ENCODE results near the gene MRPL16.
A peak's percentile ranks its signal among the peaks of the same experiment; 100 is the strongest.
"Not testable (repeated sequence)": the region's sequence is repeated elsewhere in the genome, so short reads cannot be mapped to it uniquely, and the experiment has no call there.

Gene MRPL16

GRCh38 chr11:59810189-59810910 is at the start of gene MRPL16:
MRPL16 (minus strand) TSS chr11:59810778; CDS start chr11:59810658, 120 bp downstream.
- peak; percentile 88 for DNase-seq

- no peak for DNase-seq
Measured at GRCh38 chr11:59859673-59860072, 49.1 kb upstream of the MRPL16 start.

- no peak for DNase-seq
Measured at GRCh38 chr11:59857439-59858434, 47.2 kb upstream of the MRPL16 start.

- no peak for DNase-seq
Measured at GRCh38 chr11:59854871-59855270, 44.3 kb upstream of the MRPL16 start.

- not testable (repeated sequence) for DNase-seq
Measured at GRCh38 chr11:59851416-59851815, 40.8 kb upstream of the MRPL16 start.

DNA sequence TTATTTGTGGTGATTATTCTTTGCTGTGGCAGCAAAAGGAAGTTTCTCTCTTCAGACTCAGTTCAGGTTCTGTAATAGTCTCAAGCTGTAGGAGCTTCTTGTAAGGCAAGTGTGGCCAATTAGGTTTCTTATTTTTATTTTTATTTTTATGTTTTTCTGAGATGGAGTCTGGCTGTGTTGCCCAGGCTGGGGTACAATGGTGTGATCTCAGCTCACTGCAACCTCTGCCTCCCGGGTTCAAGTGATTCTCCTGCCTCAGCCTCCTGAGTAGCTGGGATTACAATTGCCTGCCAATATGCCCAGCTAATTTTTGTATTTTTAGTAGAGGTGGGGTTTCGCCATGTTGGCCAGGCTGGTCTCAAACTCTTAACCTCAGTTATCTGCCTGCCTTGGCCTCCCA is 39.0 kb upstream of the MRPL16 start:
- DNase-seq = not testable (repeated sequence)

DNA sequence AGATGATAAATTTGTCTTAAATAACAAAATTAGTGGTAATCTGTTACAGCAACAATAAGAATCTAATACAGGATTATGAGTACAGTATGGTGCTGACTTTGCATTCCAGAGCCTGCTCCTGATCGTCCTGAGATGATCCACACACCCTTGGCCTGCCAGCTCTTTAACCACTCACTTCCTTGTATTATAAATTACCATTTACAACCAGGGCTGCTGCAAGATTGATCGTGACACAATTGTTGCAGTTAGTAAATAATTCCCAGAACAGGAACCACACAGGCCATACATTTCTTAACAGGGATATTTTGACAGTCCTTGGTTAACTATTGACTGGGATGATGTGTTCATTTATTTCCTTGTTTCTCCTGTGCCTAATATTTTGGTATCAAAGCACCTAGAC is 38.6 kb upstream of the MRPL16 start:
- DNase-seq = no peak

DNA sequence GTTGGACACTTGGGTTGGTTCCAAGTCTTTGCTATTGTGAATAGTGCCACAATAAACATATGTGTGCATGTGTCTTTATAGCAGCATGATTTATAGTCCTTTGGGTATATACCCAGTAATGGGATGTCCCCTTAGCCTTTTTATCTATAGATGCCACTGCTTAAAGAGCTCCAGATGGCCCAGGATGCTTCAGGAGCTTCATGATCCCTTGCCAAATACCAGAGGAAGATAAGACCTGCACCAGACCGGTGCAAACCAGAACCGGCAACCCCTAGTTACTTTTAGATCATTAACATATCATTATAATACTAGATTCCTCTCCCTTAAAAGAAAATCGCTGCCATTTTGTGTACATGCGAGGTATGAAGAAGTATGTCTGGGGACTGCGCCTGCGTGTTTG is 37.9 kb upstream of the MRPL16 start:
- DNase-seq = not testable (repeated sequence)

- DNase-seq = no peak
Measured at GRCh38 chr11:59847626-59848025, 37.0 kb upstream of the MRPL16 start.

- DNase-seq = no peak
Measured at GRCh38 chr11:59846556-59846955, 36.0 kb upstream of the MRPL16 start.

GRCh38 chr11:59845399-59845798 is 34.8 kb upstream of the MRPL16 start, which contains the start of gene CBLIF:
CBLIF (minus strand) TSS chr11:59845499; CDS start chr11:59845453, 46 bp downstream.
- no peak for DNase-seq

DNA sequence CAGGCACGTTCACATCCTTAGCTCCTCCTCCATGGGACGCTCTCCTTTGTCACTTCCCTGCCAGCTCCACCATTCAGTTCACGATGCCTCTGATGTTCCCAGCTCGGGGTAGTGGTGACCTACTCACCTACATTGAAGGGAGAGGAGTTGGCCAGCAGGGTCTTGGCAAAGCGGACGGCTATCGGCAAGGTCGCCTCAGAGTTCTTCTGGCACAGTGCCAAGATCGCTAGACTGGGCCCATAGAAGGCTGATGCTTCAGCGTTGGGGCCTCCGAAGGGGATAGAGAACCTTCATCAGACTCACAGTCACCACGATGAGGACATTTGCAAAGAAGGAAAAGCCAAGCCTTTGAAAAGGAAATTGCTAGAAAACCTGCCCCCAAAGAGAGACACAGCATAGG is 31.7 kb upstream of the MRPL16 start:
- no peak for DNase-seq

- no peak for DNase-seq
Measured at GRCh38 chr11:59841514-59841913, 30.9 kb upstream of the MRPL16 start.

DNA sequence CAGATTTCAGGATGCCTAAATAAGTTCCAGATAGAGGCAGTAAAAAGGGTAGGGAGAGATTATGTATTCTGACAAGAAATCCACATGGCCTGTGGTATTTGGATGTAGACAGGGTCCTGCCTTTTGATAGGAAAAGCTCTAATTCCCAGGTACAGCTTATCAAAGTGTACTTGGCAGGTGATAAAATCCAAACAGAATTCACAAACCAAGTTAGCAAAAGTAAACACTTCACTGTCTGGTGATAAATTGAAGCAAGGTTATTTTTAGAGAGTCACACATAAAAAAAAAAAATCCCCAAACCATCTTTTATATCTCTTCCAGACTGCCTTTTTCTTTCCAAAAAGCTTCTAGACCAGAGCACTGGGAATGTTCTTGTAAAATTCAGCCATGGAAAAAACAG is 29.0 kb upstream of the MRPL16 start:
- no peak for DNase-seq

DNA sequence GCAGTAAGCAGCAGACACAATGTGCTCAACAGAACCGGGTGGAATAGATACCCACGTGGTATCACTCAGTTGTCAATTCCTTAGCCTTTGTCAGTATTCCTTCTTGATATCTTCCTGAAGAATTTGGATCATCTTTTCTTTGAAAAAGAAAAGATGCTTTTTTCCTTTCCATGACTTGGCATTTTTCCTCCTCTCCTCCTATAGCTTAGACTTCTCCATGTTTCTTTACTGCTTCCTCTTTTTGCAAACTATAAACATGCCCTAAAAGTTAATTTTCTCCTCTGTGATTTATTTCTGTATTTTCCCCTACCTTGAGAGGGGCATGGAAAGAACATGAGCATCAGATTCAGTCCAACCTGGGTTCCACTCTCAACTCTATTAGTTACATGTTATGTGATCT is 23.0 kb upstream of the MRPL16 start:
- DNase-seq = no peak

DNA sequence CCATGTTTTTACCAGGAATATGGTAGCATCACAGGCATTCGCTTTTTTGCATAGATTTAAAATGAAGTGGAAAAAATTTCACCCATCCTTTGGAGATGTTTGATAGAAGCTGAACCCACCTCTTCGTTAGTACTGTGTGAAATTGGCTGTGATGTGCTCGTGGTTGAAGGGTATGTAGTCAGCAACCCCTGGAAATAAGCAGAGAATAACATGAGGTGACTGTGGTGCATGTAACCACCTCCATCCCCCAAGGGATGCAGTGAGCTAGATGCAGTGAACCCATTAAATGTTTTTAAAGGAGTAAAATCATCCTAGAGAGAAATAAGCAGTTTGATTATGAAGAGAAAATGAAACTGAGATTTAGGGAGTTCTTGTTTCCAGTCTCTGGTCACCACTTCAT is 18.8 kb upstream of the MRPL16 start:
- no peak for DNase-seq

DNA sequence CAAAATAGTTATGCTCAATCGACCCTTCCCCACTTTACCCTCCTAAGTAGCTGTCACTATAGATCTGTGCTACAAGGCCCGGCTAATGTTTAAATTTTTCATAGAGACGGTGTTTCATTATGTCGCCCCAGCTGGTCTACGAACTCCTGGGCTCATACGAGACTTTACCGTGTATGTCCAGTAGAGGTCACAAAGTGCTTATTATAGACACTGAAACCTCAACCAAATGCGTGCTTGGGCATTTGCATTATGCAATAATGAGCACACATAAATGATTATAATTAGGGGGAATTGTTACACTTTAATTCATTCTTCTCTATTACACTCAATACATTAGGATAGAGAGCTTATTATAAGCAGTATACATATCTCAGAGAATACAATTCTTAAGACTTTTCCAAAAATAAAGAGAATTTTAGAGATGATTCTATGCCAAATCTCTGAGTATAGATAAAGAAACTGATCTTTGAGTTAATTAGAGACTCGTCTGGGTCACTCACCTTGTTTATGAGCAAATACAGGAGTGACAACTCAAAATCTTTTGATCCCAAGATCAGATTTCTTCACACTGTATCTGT is 12.5 kb upstream of the MRPL16 start:
- DNase-seq = no peak

DNA sequence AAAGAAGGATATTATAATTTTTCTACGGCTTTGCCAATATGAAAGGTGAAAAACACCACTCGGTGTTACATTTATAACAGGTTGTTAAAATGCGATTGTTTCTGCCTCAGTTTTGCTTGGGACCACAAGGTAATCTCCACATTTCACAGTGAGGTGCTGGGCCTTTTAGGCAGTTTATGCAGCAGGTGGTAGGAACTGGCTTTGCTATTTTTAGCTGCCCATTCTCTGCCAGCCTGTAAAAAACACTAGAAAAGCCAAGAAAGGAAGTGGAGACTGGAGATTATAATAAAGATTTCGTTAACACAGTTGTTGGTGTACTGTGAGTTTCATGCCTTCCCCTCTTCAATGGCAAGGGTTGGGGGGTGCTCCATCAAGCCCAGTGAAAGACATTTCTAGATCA is 8.0 kb upstream of the MRPL16 start:
- no peak for DNase-seq

DNA sequence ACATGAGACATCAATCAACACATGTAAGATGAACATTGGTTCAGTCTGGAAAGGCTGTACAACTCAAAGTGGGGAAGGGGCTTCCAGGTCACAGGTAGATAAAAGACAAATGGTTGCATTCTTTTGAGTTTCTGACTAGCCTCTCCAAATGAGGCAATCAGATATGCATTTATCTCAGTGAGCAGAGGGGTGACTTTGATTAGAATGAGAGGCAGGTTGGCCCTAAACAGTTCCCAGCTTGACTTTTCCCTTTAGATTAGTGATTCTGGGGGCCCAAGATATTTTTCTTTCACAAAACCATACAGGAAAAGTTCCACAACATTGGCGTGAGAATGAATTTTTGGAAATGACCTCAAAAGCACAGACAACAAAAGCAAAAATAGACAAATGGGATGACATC is 5.9 kb upstream of the MRPL16 start:
- not testable (repeated sequence) for DNase-seq

DNA sequence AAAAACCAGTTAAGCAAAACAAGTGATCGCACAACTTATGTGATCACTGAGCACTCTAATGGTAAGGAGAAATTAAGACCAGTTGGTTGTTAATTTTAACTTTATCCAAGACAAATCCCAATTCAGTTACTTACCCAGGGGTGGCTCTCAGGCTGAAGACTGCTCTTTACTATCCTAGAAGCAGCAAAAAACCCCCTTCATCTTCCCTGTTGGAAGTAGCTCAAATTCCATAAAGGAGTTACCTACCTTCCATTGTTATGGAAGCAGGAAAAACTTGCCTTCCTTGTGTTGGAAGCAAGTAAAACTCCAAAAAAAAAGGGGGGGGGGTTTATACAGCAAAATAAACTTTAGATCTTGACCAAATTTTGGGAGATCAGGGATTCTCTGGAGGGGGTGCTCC is 5.2 kb upstream of the MRPL16 start:
- DNase-seq = no peak

DNA sequence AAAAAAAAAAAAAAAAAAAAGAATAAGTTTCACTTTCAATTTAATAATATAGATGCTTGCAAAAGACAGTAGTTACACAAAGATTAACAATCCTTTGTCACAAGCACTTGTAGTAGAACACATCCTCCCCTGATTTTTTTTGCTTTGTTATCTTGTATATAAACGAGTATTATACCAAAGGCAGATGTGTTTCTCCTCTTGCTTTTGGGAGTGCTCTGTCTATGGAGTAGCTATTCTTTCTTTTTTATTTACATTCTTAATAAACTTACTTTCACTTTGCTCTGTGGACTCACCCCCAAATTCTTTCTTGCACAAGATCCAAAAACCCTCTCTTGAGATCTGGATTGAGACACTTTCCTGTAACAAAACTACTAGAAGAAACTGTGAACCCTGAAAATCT is 3.4 kb upstream of the MRPL16 start:
- no peak for DNase-seq

DNA sequence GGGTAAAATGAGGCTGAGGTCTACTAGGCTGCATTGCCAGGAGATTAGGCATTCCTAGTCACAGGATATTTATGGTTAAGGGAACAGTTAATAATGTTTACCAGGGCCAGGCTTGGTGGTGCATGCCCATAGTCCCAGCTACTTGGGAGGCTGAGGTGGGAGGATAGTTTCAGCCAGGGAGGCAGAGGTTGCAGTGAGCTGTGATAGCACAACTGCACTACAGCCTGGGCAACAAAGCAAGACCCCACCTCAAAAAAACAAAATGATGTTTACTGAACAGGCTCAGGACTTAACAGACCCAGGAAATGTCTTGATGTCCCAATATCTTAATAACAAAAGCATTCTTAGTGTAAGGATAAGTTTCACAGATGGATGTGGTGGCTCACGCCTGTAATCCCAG is 2.8 kb upstream of the MRPL16 start:
- DNase-seq = no peak

GRCh38 chr11:59812220-59812619 is 1.6 kb upstream of the MRPL16 start:
- no peak for DNase-seq

- DNase-seq = no peak
Measured at GRCh38 chr11:59810911-59811259, 307 bp upstream of the MRPL16 start.

Measured in DMS79 treated with DMSO at 0.1 percent for 48 hours (cell line).